Measurements from ENCODE around the gene ZACN.
"Not testable (repeated sequence)": the region's sequence is repeated elsewhere in the genome, so short reads cannot be mapped to it uniquely, and the experiment has no call there.

Gene ZACN

GRCh38 chr17:76053246-76054111 lies 25.5 kb upstream of the ZACN start:
- DNase-seq (ENCODE audit: low read depth, low spot score) = no peak

- DNase-seq (ENCODE audit: low read depth, low spot score) = no peak
Measured at GRCh38 chr17:76054112-76054476, 24.9 kb upstream of the ZACN start.

DNA sequence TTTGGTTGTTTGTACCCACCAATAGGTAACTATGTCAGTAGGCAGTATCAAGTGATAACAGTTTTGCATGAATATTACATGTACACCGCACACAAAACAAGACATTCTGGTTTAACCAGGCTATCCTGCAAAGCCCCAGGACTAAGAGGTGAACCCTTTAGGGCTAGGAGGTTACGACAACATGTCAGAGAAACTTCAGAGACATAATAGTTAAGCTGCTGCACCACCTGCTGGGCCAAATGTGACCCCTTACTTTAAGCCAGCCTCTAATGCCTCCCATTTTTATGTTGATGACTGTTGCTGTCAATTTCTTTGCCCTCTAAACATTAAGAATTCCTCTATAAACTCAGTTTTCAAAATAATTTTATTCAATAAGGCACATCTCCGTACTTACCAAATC lies 22.1 kb upstream of the ZACN start:
- no peak for DNase-seq (ENCODE audit: low read depth, low spot score)

- DNase-seq (ENCODE audit: low read depth, low spot score) = not testable (repeated sequence)
Measured at GRCh38 chr17:76058264-76058663, 20.7 kb upstream of the ZACN start.

DNA sequence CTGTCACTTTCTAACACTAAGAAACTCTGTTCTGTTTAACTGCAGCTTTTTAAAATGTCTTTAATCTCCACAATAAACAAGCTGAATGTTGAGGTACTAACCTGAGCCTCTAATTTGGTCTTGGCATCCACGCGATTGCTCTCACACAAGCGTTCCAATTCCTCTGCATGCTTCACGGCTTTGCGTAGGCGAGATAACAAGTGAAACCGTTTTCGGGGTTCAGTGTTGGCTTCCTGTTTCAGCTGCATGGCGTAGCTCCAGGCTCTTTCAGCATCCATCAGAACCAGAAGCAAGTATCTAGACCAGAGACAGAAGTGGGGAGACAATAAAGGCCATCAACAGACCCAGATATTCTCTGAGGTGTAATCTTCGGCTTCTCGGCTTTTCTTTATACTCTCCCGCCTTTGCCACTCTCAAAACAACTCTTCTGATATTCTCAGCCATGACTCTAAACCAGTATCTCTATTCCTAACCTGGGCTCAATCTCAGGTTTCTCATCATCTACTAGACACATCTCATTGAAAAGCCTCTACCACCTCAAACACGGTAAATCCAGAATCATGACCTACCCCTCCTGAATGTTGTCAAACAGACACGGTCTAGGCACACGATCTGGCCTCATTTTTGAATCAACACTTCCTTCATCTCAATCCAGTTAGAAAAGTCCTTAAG lies 15.0 kb upstream of the ZACN start:
- no peak for DNase-seq (ENCODE audit: low read depth, low spot score)

DNA sequence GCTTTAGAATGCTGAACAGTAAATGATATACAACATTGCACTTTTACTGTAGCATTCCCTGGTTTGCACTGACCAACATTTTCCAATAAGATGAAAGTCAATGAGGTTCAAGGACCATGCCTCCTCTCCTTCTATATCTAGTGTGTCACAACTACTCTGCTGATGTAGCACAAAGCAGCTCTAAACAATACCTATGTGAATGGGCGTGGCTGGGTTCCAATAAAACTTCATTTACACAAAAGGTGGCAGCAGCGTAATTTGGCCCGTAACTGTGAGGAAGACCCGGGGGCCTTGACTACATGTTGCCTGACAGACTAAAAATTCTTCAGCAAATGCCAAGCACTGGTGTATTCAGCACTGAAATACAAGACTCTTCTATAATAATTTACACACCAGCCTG lies 13.2 kb upstream of the ZACN start:
- no peak for DNase-seq (ENCODE audit: low read depth, low spot score)

DNA sequence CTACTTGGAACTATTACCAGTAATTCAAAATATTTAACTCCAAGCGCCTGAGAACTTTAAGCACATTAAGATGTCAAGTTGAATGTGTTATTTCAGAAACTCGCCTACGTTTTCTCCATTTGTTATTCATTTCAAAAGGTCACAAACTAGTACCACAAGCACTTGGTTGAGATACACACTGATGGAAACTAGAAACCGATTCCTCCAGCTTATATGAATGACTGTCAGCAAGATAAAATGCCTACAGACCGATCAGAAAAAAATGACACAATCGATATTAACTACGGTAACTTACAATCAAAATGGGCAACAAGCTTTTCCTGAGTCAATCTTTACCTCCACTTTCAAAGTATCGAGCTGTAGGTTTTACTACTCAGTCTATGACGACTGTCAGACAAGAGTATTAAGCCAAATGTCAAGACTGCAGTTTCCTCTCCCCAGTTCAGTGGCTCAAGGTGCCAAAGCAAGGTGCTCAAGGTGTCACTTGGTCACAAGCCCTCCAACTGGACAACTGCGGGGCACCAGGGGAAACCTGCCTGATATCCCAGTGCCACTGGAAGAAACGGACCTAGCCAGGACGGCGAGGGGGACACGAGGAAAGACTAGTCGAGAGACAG lies 7.3 kb upstream of the ZACN start:
- DNase-seq (ENCODE audit: low read depth, low spot score) = no peak

GRCh38 chr17:76072148-76072858 lies 6.7 kb upstream of the ZACN start, which contains the start of gene SRP68:
Gene SRP68 (minus strand): TSS chr17:76072517. CDS start chr17:76072491, 26 bp downstream.
- DNase-seq (ENCODE audit: low read depth, low spot score) = peak; percentile 54

GRCh38 chr17:76074390-76075363 lies 4.3 kb upstream of the ZACN start, which contains the start of gene GALR2:
Gene GALR2 (plus strand): TSS chr17:76074781. CDS start chr17:76074884, 103 bp downstream.
- DNase-seq (ENCODE audit: low read depth, low spot score) = no peak

DNA sequence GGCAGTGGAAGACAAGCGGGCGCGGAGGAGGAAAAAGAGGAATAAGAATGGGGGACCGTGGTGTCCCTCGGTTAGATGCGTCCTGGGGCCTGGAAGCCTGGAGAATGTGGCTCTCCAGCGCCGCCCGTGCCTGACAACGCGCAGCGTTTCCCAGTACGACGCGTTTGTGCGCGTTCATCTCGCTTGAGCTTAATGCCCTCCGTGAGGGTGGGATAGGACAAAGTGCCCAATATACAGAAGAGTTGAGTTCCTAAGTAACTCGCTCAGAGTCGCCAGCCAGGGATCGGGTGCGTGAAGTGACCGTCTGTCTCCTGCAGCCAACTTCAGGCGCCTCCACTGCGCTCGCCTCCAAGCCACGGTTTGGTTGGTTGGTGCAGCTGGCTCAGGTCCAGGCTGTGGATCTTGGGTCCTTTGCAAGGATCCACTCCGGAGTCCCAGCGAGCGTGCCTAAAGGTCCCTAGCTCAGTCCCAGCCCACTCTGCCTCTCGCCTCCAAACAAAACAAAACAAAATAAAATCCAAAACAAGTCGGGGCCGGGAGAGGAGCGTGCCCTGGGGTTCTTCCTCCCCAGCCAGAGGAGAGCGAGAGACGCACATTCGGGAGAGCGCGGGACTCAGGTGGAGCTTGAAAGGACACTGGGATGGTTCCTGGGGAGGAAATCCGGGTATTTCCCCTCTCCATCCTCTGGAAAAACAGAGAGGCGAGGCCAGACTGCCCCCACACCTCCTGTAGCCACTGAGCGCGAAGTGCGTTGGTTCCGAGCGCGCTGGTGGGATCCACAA lies 3.4 kb upstream of the ZACN start:
- no peak for DNase-seq (ENCODE audit: low read depth, low spot score)

DNA sequence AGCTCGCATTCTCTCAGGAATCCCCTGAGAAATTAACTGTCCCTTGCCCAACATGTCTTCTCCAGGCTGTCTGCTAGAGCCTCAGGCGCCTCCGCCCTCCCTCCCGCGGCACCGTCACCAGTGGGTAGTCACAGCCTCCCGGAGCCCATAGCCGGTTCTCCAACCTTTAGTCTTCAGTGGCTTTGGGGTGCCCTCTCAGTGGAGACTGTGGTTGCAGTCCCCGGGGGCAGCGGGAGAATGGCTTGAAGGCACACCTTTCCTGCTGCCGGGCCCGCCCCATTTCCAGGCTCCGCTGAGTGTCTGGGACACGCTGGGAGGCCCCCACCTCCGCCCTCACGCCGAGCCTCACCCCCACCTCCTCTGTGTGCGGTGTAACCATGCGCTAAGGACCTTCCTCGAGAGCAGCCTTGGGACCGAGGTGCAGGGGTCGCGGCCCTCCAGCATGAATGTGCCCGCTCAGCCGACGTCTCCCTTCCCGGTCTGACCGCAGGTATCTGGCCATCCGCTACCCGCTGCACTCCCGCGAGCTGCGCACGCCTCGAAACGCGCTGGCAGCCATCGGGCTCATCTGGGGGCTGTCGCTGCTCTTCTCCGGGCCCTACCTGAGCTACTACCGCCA lies 2.7 kb upstream of the ZACN start:
- DNase-seq (ENCODE audit: low read depth, low spot score) = no peak

DNA sequence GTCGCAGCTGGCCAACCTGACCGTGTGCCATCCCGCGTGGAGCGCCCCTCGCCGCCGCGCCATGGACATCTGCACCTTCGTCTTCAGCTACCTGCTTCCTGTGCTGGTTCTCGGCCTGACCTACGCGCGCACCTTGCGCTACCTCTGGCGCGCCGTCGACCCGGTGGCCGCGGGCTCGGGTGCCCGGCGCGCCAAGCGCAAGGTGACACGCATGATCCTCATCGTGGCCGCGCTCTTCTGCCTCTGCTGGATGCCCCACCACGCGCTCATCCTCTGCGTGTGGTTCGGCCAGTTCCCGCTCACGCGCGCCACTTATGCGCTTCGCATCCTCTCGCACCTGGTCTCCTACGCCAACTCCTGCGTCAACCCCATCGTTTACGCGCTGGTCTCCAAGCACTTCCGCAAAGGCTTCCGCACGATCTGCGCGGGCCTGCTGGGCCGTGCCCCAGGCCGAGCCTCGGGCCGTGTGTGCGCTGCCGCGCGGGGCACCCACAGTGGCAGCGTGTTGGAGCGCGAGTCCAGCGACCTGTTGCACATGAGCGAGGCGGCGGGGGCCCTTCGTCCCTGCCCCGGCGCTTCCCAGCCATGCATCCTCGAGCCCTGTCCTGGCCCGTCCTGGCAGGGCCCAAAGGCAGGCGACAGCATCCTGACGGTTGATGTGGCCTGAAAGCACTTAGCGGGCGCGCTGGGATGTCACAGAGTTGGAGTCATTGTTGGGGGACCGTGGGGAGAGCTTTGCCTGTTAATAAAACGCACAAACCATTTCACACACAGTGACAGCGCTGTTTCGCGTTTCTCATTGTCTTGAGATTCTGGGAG lies 2.0 kb upstream of the ZACN start:
- DNase-seq (ENCODE audit: low read depth, low spot score) = no peak

GRCh38 chr17:76077584-76078110 lies 1.3 kb upstream of the ZACN start:
- no peak for DNase-seq (ENCODE audit: low read depth, low spot score)

DNA sequence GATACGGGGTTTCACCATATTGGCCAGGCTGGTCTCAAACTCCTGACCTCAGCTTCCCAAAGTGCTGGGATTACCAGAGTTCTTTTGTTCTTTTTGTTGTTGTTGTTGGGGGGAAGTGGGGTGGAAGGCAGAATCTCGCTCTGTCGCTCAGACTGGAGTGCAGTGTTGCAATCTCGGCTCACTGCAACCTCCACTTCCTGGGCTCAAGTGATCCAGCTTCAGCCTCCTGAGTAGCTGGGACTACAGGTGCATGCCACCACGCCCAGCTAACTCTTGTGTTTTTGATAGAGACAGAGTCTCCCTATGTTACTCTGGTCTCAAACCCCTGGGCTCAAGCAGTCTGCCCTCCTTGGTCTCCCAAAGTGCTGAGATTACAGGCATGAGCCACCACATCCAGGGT lies 612 bp upstream of the ZACN start:
- DNase-seq (ENCODE audit: low read depth, low spot score) = not testable (repeated sequence)

- DNase-seq (ENCODE audit: low read depth, low spot score) = no peak
Measured at GRCh38 chr17:76079535-76079955, 563 bp downstream of the ZACN start.

DNA sequence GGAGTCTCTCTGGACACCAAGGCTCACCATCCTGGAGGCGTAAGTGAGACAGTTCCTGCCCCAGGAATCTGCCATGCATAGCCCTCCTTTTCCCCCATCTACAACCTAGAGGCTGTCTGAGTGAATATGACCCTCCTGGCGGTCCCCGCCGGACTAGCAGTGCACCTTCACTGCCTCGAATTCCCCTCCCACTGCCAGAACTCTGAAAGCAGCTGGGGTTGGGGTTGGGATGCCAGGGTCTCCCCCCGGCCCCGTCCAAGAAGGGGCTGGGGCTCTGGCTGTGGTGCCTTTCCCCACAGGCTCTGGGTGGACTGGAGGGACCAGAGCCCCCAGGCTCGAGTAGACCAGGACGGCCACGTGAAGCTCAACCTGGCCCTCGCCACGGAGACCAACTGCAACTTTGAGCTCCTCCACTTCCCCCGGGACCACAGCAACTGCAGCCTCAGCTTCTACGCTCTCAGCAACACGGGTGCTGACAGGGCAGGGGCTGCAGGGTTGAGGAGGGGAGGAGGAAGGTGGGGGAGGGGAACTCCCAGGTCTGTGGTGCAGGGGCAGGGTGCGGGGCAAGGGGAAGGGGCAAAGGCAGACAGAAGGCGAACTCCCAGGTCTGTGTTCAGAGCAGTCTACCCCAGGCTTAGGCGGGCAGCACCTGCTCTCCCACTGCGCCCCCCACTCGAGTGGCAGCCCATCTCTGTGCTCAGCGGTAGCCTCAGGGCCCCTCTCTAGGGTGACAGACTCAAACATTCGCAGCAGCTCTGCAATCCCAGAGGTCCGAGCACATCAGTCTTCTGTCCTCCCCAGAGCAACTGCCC lies 1.2 kb downstream of the ZACN start:
- no peak for DNase-seq (ENCODE audit: low read depth, low spot score)

- DNase-seq (ENCODE audit: low read depth, low spot score) = no peak
Measured at GRCh38 chr17:76080768-76081287, 1.8 kb downstream of the ZACN start.

All from iPS DF 19.7 (cell line).